GM12878 (cell line): ENCODE measurements around the gene WWOX. TPM values are rescaled to one million over a fixed set of nuclear protein-coding genes. Genes with fewer than 3 reads are reported as not detected.

Source experiments
- ATAC-seq: fragments of 200-7000 bp; cut with Tn5 transposase; 3 replicates; pipeline ENCODE4 v1.9.1; 2020; ENCODE audit warnings: mild to moderate bottlenecking, moderate library complexity
- BruUV-seq: library from RNA; stranded (reverse); fragments of 400-500 nt; replicated peaks from 2 replicates; lab custom pipeline; 2021; lab: Mats Ljungman, UMichigan
- CTCF ChIA-PET: fragments of 300-600 bp; sonication (Branson Sonifier 250); formaldehyde crosslinking; extraction: SDS; loops from one replicate; lab custom pipeline; 2021; ENCODE audit warnings: inconsistent platforms; lab: Yijun Ruan, JAX
- POLR2A ChIA-PET: fragments of 350-600 bp; formaldehyde crosslinking; extraction: SDS; loops from one replicate; lab custom pipeline; 2021; ENCODE audit warnings: inconsistent platforms; lab: Charles Lee
- RAD21 ChIA-PET: fragments of 300-600 bp; sonication (Branson Sonifier 250); formaldehyde crosslinking; loops from one replicate; lab custom pipeline; 2023; ENCODE audit warnings: antibody characterized with exemption; ENCODE audit not compliant: unreplicated experiment; lab: Charles Lee
- SMC1A ChIA-PET: fragments of 300-600 bp; sonication (Branson Sonifier 250); formaldehyde crosslinking; loops from one replicate; lab custom pipeline; 2023; ENCODE audit not compliant: unreplicated experiment, uncharacterized antibody; lab: Charles Lee
- DNase-seq: peaks from one replicate; pipeline ENCODE4 v3.0.0-alpha.2; 2011; ENCODE audit warnings: low read depth, low spot score
- FAIRE-seq: peaks from 3 replicates; lab custom pipeline; 2011; peaks lifted over from hg19 to GRCh38; lab: Jason Lieb, UNC
- H2AFZ ChIP-seq: 2 replicates; pipeline ENCODE4 v1.6.0; 2011; ENCODE audit warnings: low read depth, low read length, control low read depth; ENCODE audit not compliant: control insufficient read depth
- H3K27ac ChIP-seq: 2 replicates; pipeline ENCODE4 v1.5.1; 2011; ENCODE audit warnings: control low read depth; ENCODE audit not compliant: control insufficient read depth, insufficient read depth
- H3K27me3 ChIP-seq, 2 experiments: replicated peaks in 1 of 2; 2 replicates each; pipeline versions ENCODE4 v1.6.0 to v1.6.1; 2011; ENCODE audit warnings: low read length in 1 of 2; ENCODE audit not compliant: control insufficient read depth in 2 of 2, insufficient read depth in 2 of 2
- H3K36me3 ChIP-seq, 2 experiments: 2 replicates each; pipeline ENCODE4 v1.5.1; 2011; ENCODE audit warnings: low read length in 1 of 2; ENCODE audit not compliant: control insufficient read depth in 2 of 2, insufficient read depth in 2 of 2
- H3K4me1 ChIP-seq: 2 replicates; pipeline ENCODE4 v1.6.1; 2011; ENCODE audit warnings: mild to moderate bottlenecking, low read length, moderate library complexity, mixed read lengths; ENCODE audit not compliant: control insufficient read depth, insufficient read depth
- H3K4me2 ChIP-seq: 2 replicates; pipeline ENCODE4 v1.6.0; 2011; ENCODE audit warnings: control low read depth; ENCODE audit not compliant: control insufficient read depth, insufficient read depth
- H3K4me3 ChIP-seq: fragments of 200-600 bp; sonication (generic); 2 replicates; pipeline ENCODE4 v1.5.1; 2016
- H3K79me2 ChIP-seq: 2 replicates; pipeline ENCODE4 v1.6.0; 2011; ENCODE audit warnings: low read length; ENCODE audit not compliant: control insufficient read depth, insufficient read depth
- H3K9ac ChIP-seq: 2 replicates; pipeline ENCODE4 v1.8.0; 2011; ENCODE audit warnings: low read length, control low read depth, mixed read lengths; ENCODE audit not compliant: control insufficient read depth, insufficient read depth
- H3K9me3 ChIP-seq: replicated peaks from 3 replicates; pipeline ENCODE4 v1.5.1; 2011; ENCODE audit warnings: mild to moderate bottlenecking, low read length; ENCODE audit not compliant: control insufficient read depth, insufficient read depth
- H4K20me1 ChIP-seq: 2 replicates; pipeline ENCODE4 v1.6.0; 2011; ENCODE audit not compliant: control insufficient read depth, insufficient read depth
- BACH1 ChIP-seq: fragments of 450-650 bp; IDR thresholded peaks from 2 replicates; pipeline ENCODE4 v1.6.1; 2017; ENCODE audit warnings: mild to moderate bottlenecking, borderline replicate concordance
- BCL3 ChIP-seq: IDR thresholded peaks from 2 replicates; pipeline ENCODE4 v1.6.1; 2011; ENCODE audit warnings: borderline replicate concordance, low read depth, mild to moderate bottlenecking, moderate library complexity, low read length; ENCODE audit not compliant: insufficient read depth, poor library complexity, severe bottlenecking
- CBX5 ChIP-seq: sonication (generic); IDR thresholded peaks from 2 replicates; pipeline ENCODE4 v1.6.1; 2016; ENCODE audit warnings: low read depth, moderate library complexity, mild to moderate bottlenecking, inconsistent platforms
- CEBPB ChIP-seq, 2 experiments: fragments of 150-350 bp in 1 of 2; IDR thresholded peaks; 2 replicates each; pipeline ENCODE4 v1.6.1; 2012 to 2014; ENCODE audit warnings: low read depth in 2 of 2, low read length in 2 of 2, borderline replicate concordance in 1 of 2, inconsistent platforms in 1 of 2
- CHD2 ChIP-seq: IDR thresholded peaks from 2 replicates; pipeline ENCODE4 v1.6.1; 2011; ENCODE audit warnings: low read depth, low read length, improper control_type of control experiment, borderline replicate concordance
- FOXK2 ChIP-seq: fragments of 450-650 bp; IDR thresholded peaks from 2 replicates; pipeline ENCODE4 v1.6.1; 2017; ENCODE audit warnings: mild to moderate bottlenecking, moderate library complexity
- HDAC2 ChIP-seq: fragments of 200-600 bp; sonication (generic); IDR thresholded peaks from 2 replicates; pipeline ENCODE4 v1.6.1; 2017
- MXI1 ChIP-seq: fragments of 150-350 bp; IDR thresholded peaks from 2 replicates; pipeline ENCODE4 v1.6.1; 2011; ENCODE audit warnings: low read depth, mild to moderate bottlenecking, inconsistent platforms, low read length, improper control_type of control experiment
- PAX8 ChIP-seq: fragments of 450-650 bp; IDR thresholded peaks from 2 replicates; pipeline ENCODE4 v1.6.1; 2017; ENCODE audit warnings: mild to moderate bottlenecking, moderate library complexity
- SMC3 ChIP-seq: IDR thresholded peaks from 2 replicates; pipeline ENCODE4 v1.6.1; 2011; ENCODE audit warnings: low read length, improper control_type of control experiment, borderline replicate concordance
- TCF7 ChIP-seq: IDR thresholded peaks from 2 replicates; pipeline ENCODE4 v1.6.1; 2014; ENCODE audit warnings: antibody characterized with exemption, borderline replicate concordance
- ZNF384 ChIP-seq: IDR thresholded peaks from 2 replicates; pipeline ENCODE4 v1.6.1; 2012; ENCODE audit warnings: low read depth, mild to moderate bottlenecking, low read length, improper control_type of control experiment, borderline replicate concordance
- WGBS: methylation state at CpG from one replicate; pipeline ENCODE4 v1.1.6; 2016; ENCODE audit warnings: low lambda C conversion rate; ENCODE audit not compliant: insufficient replicate concordance, insufficient coverage; ENCODE audit errors: missing lambda C conversion rate; 5-methylcytosine and 5-hydroxymethylcytosine counted together
- in situ Hi-C: fragments of 300-500 bp; cut with MboI; formaldehyde crosslinking; loops from 9 replicates; pipeline ENCODE4 v1.14.3; 2018; ENCODE audit warnings: mixed read lengths
- intact Hi-C: fragments of 100-400 bp; cut with micrococcal nuclease; formaldehyde crosslinking; loops from one replicate; pipeline ENCODE4 v1.14.2; 2022; ENCODE audit not compliant: unreplicated experiment
- polyA plus RNA-seq, 11 experiments: library from polyadenylated mRNA; depleted of rRNA in 4 of 11; unstranded in 6 of 11; stranded (reverse) in 5 of 11; fragments of >200 nt; fragmentation: Nextera tagmentation in 4 of 11; fragmentation: Illumina TruSeq in 1 of 11; extraction: Ambion mirVana in 4 of 11; extraction: Trizol in 1 of 11; gene quantifications; 1 replicate in 1 of 11; 2 replicates in 10 of 11; pipeline versions ENCODE4 v1.2.1 to v1.2.3, GENCODE V29; 2011 to 2016; ENCODE audit warnings: inconsistent platforms in 2 of 11, missing spikeins in 2 of 11, low read depth in 1 of 11
- total RNA-seq, 4 experiments: library from RNA; depleted of rRNA in 3 of 4; stranded (reverse); fragments of >200 nt in 3 of 4; fragmentation: Illumina TruSeq in 1 of 4; extraction: Trizol in 1 of 4; gene quantifications; 2 replicates each; pipeline versions ENCODE4 v1.2.1 to v1.2.3, GENCODE V29; 2013 to 2021

The WWOX gene
- total and polyA plus RNA-seq, 10 of the 15 experiments (the other 5 are each of a cell fraction or from before 2014, with no cell fraction given) = 2.8 to 24.4 (median 17.8) TPM

- ATAC-seq = no peak
- Histone ChIP-seq H3K4me3 (no peak overlapping the region), H3K36me3 (no peaks in the 10 kb centered on the region), H3K27me3 (no peaks in the 10 kb centered on the region; a peak in 1 of 4 replicates), H3K9me3 (no peaks in the 10 kb centered on the region), H3K4me2 (no peak overlapping the region), H2AFZ (no peak overlapping the region), H4K20me1 (no peaks in the 10 kb centered on the region), H3K9ac (no peak overlapping the region), H3K4me1 (no peaks in the 10 kb centered on the region), H3K79me2 (no peaks in the 10 kb centered on the region), H3K27ac (no peak overlapping the region)
- intact Hi-C loops (no loop called here), in situ Hi-C loops (no loop called here)
- no peak for DNase-seq
- TF ChIP-seq CEBPB (IDR thresholded peaks at IDR 0.05; ENCODE audit: borderline replicate concordance in 1 of 2, low read depth in 2 of 2, low read length in 2 of 2) = no peak
- TF ChIP-seq ZNF384 = no peak
- no peak for TF ChIP-seq BCL3
- no peak for TF ChIP-seq CBX5
- no peak for TF ChIP-seq FOXK2
- RAD21 ChIA-PET = no interaction called here
- 73% methylated on average over 10 of the region's 10 CpGs for WGBS
- POLR2A ChIA-PET = no interaction called here
- SMC1A ChIA-PET = interaction anchor here (0.9 kb wide), 1 partner anchor 17 kb away, joined by 3 read pairs; no protein-coding TSS in a partner anchor
- no peak for FAIRE-seq
- BruUV-seq = no TSS peak
- CTCF ChIA-PET = interaction anchor here (0.6 kb wide), 1 partner anchor 13 kb away, joined by 3 read pairs; no protein-coding TSS in a partner anchor
Observed at GRCh38 chr16:78972006-78972405, 872.6 kb downstream of the WWOX start.

- Histone ChIP-seq H4K20me1 (no peaks in the 10 kb centered on the region), H3K4me3 (no peak overlapping the region), H3K9ac (no peak overlapping the region), H3K79me2 (no peaks in the 10 kb centered on the region), H3K4me1 (no peaks in the 10 kb centered on the region), H3K27ac (no peak overlapping the region), H2AFZ (no peak overlapping the region), H3K36me3 (no peaks in the 10 kb centered on the region), H3K27me3 (no peaks in the 10 kb centered on the region; a peak in 1 of 4 replicates), H3K4me2 (no peak overlapping the region), H3K9me3 (no peaks in the 10 kb centered on the region)
- 64% methylated on average over 13 of the region's 13 CpGs for WGBS
- no peak for DNase-seq
- POLR2A ChIA-PET = no interaction called here
- RAD21 ChIA-PET = no interaction called here
- ATAC-seq = no peak
- no peak for FAIRE-seq
- TF ChIP-seq MXI1 (no peak), TCF7 (no peak), SMC3 (no peak), HDAC2 (no peak), PAX8 (no peak), BACH1 (no peak), CHD2 (no peak)
- intact Hi-C loops (no loop called here), in situ Hi-C loops (no loop called here)
- CTCF ChIA-PET = no interaction called here
- BruUV-seq = no TSS peak
- SMC1A ChIA-PET = no interaction called here
Observed at GRCh38 chr16:78972986-78973385, 873.5 kb downstream of the WWOX start.
